HG03280 (cell line): ENCODE results near the gene AGBL4.

ENCODE experiments used
- ATAC-seq: cut with Tn5 transposase; IDR thresholded peaks from one replicate; pipeline ENCODE4 v1.9.1; 2021; ENCODE audit warnings: mild to moderate bottlenecking, moderate library complexity; ENCODE audit not compliant: unreplicated experiment

AGBL4 gene

DNA sequence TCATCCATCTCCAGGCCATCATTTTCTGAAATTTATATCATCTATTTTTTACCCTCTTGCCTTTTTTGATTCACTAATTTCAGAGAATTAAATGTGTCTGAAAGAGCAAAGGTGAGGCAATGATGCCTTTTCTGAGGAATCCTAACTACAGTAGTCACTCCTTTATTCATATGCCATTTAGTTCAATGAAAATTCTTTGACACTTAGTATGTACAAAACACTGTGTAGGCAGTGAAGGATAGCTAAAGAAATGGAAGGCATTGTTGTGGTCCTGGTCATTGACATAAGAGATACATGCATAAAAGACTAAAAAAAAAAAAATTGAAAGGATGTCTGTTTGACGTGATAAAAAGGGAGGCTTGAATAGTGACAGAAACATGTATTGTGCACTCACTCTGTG lies 1075.2 kb downstream of the AGBL4 start:
- ATAC-seq, result no peak

DNA sequence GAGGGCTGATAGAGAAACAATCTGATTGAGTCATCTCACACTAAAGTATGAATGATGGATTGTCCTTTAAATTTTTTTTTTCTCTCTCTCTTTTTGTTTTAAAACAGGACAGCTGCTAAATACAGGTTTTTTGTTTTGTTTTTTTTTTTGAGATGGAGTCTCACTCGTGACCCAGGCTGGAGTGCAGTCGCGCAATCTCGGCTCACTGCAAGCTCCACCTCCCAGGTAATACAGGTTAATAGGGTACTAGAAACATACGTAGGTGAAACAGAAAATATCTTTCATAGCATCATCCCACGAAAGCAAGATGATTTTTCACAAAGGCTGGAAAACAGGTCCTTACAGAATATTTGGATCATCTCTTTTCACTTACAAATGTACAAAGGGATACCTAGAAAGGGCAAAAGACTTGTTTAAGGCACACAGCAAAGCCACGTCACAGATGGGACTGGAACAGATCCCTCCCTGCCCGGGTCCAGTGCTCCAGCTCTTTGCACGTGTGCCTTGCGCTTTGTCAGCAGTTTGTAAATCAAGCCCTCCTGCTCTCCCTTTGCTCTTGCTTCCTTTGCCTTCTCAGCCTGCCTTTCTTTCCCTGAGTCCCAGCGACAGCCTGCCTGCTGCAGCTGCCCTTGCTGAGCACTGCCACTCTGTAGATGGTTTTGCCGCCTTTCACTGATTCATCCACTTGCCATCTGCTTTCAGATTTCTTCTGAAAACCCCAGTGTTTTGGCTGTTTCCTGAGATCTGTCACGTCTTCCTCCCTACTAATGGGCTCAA lies 1075.8 kb downstream of the AGBL4 start:
- no peak for ATAC-seq

DNA sequence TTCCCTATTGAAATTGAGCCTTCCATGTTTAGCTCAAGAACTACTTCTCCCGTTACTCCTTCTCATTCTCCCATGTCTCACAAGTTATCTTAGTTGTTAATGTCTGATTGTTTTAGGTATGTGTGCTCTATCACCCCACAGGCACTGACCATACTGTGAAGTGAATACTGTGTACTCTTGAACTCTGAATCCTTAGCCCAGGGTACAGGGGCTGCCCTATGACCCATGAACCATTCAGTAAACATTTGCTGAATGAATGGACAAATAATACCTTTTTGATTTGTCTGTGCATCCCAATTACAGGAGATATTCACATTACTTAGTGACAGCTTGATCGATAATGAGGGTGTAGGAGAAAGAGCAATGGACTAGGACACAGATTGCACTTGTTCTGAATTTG lies 1077.7 kb downstream of the AGBL4 start:
- no peak for ATAC-seq

DNA sequence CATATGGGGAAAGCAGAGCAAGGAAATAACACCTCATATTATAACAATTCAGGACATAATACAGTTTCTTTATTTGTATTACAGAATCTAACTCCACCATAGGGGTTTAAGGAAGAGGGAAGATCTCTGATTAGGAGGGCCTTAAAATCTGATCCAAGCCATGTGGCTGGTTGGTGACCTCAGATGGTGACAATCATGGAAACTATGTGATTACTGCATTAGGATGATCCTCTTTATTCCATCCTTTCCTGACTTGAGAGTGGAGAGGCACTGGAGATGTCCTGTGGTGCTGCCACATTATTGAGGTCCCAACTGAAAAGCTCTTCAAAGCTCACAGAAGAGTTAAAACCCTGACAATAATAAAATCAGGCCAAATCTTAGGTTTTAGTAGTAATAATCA lies 1078.9 kb downstream of the AGBL4 start:
- ATAC-seq, result no peak

DNA sequence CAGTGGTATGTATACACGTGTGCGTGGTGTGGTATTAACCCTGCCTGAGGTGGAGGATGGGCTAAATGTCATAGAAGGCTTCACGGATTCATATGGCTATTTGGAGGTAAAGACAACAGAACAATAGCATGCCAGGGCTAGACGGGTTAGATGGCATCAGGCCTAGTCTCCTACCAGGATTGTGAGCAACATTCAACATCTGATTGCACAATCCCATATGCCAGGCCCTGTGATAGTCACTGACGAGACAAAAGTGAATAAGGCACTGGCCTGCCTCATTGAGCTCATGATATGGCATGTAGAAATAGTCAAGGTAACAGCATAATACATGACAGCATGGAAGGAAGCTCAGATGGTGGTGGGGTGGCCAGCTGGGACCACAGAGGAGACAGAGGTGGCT lies 1079.9 kb downstream of the AGBL4 start:
- ATAC-seq, result no peak

DNA sequence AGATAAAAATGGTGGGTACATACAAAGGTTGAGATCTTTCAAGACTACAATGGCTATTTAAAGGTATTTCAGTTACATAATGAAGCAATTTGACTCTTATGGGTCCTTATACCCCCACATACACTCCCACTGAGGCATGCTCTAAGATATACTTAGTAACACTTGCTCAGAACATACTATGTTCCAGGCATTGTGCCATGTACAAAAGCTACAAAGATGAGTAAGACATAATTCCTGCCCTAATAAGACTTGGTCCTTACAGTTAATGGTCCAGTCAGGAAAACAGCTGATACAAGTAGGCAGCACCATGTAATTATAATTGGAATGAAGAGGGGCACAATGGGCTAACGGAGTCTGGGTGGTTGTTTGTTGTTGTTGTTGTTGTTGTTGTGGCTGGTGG lies 1080.4 kb downstream of the AGBL4 start:
- ATAC-seq, result no peak

DNA sequence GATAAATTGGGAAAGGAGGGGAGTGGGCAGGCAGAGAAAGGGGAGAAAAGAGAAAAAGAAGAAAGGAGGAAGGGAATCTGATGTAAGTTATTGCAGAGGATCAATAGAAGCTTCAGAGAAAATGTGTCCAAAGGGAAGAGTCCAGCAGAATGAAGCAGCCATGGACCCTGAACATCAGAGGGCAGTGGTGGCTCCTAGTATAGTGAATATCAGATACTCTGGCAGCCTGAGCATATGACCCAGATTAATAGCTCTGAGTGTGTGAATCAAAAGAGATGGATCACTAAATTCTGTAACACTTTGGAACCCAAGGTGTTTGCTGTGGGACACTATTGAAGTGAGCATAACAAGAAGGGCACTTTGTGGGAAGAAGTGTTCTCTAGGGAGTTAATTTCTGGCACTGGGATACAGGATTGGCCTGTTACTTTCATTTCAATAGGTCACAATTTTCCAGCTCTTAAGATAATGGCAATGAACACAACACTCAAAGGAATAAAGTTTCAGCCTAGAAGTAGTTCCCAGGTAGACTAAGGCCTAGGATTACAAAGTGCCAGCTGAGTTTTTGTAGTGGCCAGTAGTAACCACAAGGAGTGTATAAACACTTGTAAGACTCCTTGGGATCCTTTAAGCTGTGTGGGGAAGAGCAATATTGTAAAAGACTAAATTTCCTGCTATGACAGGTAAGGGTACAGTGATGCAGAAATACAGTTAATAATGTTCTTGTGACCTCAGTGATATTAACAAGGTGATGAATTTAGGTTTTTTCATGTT lies 1082.6 kb downstream of the AGBL4 start:
- ATAC-seq, result no peak

DNA sequence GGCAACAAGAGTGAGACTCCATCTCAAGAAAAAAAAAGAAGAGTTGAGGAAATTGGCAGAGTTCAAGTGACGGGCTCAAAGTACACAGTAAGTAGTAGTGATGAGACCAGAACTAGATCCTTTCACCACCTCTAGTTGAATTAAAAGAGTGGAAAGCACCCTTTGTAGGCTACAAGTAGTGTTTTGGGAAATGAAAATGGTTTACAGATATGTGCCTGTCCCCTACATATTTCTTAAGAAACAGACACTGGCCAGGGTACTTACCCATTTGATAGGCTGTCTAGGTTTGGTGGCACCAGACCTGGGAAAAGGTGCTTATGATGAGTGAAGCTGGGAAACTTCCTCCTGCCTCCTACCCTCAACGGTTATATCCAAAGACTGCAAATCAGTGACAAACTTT lies 1083.4 kb downstream of the AGBL4 start:
- no peak for ATAC-seq

DNA sequence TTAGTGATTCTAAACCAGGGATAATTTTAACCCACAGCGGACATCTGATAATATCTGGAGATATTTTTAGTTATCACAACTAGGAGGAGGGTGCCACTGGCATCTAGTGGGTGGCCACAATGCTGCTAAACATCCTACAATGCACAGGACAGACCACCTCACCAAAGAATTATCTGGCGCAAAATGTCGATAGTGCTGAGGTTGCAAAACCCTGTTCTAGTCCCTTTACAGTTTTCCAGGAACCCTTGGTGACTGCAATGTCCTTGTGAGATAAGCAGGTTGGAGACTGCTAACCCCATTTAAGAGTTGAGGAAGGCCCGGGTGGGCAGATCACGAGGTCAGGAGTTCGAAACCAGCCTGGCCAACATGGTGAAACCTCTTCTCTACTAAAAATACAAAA lies 1083.9 kb downstream of the AGBL4 start:
- ATAC-seq, result no peak

DNA sequence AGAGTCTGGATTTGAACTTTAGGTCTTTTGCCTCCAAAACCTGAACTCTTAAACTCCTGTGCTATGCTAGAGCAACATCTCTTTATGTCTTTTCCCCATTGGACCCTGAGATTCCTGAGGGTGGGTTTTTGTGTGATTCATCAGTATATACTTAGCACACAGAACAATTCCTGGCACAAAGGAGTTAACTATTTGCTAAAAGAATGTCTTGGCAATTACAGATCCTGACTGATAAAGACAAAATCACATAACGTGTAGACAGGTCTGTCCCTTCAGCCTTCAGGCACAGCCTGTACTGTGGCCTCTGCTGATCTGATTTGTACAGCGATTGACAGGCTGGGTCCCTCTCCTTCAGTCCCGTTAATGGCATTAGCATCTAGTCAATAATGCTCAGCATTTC lies 1084.7 kb downstream of the AGBL4 start:
- no peak for ATAC-seq

DNA sequence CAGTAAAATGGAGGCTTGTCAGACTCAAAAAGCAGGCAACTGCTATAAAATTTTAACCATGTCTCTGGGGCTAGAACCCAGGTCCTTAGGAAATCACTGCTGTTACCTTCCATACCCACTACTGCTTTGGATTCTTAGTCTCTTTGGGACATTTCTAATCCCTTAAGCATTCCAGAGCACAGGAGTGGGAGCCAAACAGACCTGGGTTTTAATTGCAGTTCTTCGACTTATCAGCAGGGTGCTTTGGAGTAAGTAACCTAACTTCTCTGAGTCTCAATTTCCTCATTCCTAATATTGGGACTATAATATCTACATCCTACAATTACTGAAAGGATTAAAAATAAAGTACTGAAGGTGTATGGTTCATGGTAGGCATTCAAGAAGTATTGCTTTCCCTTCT lies 1086.0 kb downstream of the AGBL4 start:
- ATAC-seq, result no peak

DNA sequence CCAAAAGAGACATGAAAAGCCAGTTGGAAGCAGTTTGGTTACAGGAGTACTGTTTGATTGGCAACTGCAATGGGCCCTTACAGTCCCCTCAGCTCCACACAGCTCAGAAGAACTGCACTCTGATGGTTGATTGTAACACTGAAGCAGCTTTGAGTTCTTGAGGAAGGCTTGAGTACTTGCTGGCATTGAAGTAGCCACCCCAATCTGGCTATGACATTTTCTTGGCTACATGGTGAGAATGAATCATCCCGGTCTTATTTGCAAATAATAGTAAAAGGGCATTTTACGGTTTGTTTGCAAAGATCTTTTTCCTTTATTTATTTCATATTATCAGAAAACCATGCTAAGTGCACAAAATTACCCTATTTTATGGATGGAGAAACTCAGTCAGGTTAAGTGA lies 1087.3 kb downstream of the AGBL4 start:
- no peak for ATAC-seq

DNA sequence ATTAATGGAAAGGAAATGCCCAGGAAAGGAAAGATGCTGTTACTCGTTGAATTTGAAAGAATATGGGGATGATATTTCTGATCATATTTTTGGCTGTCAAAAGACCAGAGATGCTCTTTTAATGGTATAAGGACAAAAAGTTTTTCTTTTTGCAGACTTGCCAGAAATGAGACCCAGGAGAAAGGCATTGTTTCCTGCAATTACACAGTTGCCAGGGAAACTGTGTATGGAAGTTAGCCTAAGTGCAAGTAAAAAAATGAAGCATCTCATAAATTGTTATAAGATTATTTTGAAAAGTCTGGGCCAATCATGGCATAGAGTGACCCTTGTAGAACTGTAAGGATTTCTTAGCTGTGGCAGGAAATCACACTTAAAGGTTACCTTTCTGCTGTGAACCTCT lies 1091.4 kb downstream of the AGBL4 start:
- ATAC-seq, result no peak

DNA sequence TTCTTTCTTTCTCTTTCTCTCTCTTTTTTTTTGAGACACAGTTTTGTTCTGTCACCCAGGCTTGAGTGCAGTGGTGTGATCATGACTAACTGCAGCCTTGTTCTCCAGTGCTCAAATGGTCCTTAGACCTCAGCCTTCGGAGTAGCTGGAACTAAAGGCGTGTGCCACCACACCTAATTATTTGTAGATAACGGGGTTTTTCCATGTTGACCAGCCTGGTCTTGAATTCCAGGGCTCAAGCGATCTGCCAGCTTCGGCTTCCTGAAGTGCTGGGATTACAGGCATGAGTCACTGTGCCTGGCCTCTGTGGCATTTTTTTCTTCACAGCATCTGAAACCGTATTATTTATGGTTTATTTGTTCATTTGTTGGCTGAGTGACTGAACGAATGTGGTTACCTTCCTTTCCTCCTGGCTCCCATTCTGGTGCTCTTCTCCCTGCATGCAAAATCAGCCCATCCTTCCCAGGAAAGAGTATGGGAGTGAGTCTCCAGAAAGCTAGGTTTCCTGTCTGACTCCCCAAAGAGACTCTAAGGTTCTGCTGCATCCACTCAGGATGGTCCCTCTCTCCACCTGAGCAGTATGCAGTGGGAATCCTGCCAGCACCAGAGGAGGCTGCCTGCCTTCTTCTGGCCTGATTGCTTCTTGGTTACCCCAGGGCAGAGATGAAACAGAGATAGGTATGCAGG lies 1092.1 kb downstream of the AGBL4 start:
- no peak for ATAC-seq

DNA sequence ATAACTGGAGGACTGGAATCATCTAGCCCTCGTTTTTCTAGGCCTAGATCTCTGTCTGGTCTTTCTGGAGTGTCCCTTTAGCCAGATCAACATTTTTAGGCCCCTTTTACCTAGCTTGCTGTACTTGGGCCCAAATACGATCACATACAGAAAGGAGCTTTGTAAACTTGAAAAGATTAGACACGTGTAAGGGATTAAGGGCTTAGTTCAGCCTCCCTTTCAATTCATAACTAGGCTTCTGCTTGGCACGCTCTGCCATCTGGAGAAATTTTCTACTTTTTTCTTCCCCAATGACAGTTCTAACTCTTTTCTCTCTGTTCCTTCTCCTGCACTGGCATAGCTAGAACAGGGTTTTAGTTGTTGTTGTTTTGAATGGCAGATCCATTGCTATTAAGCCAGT lies 1093.7 kb downstream of the AGBL4 start:
- ATAC-seq, result no peak

DNA sequence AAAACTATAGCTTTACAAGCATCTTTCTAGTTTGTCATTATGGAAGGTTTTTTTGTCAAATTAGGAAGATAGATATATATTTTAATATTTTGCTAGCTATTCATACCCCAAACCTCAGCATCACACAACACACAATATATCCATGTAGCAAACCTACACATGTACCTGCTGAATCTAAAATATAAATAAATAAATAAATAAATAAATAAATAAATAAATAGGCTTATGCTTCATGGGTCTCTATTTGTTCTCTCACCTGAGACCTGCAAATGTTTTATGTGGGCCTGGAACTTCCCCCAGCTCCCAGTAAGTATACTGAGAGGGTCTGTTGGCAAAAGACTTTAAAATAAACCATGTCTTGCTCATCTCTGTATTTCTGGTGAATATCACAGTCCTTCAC lies 1099.7 kb downstream of the AGBL4 start:
- ATAC-seq, result no peak

DNA sequence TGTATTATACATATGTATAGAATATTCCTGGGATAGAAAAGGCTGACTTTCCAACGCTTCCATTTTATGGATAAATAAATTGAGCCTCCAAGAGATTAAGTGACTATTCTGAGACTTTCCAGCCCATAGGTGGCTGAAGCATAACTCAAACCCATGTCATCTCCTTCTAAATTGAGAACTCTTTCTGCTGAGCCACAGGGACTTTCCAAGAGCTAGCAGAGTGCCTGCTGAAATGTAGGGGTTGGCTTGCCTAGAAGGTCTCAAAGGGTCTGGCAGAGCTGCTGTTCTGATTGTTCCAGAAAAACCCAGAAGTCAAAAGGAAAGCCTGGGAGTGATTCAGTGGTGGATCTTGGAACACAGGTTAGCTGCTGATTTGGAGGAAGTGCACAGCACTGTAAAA lies 1100.6 kb downstream of the AGBL4 start:
- no peak for ATAC-seq

DNA sequence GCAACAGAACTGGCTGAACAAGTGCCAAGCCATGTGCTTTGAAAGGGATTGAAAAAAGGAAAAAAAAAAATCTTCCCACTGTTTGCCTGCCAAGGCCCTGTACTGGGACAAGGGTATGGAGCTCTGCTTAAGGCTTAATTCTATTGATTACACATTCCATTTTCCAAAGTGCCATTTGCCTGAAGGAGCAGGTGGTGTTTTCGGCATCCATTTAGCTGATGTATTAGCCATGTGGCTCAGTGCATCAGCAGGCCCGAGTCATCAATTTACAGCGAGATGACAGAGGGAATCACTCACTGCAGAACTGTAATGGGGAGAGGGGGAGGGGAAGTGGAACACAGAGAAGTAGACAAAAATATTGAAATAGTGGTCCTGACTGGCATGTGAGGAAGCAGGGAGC lies 1102.9 kb downstream of the AGBL4 start:
- no peak for ATAC-seq

DNA sequence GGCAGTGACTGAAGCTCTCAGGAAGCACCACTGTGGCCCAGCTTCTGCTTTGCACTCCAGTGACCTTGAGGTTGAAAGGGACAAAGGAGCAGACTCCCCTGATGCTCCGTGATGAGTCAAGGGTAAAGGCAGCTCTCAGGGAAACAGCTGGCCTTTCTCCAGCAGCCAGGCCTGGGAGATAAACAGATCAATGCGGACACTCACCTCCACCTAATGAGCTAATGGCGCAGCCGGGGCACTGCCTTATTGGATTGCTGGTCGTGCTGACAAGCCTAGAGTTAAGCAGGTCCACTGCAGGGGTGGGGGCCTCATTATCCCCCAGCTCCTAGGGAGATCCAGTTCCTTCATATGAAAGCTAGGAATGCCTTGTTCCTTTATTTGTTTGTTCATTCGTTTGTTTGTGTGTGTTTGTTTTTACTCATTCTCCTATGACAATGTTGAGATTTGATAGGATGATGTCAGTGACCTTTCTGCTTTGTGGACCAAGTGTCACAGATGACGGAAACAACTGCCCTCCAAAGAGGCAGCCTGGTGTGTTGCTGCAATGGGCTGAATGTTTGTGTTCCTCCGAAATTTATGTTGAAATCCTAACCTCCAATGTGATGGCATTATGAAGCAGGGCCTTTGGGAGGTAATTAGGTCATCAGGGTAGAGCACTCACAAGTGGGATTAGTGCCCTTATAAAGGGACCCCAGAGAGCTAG lies 1105.7 kb downstream of the AGBL4 start:
- ATAC-seq, result no peak

DNA sequence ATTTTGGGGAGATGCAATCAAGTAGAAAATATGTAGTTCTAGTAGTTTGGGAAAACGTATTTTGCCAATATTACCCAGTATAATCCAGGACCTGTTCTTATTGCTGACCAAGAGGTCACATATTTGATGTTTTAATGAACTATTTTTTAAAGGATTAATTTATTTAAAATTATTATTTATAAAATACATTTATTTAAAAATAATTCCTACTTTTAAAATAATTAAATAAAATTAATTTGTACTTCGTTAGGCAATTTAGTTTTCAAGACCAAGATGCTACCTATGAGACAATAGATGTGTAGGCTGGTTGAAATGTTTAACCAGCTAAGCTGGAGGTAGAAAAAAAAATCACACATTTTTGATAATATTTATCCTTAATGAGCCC lies 1106.7 kb downstream of the AGBL4 start:
- no peak for ATAC-seq
